Activated naive CD4-positive, alpha-beta T cell (primary cell): ENCODE results near the gene NFIA.
"Not testable (repeated sequence)": the region's sequence is repeated elsewhere in the genome, so short reads cannot be mapped to it uniquely, and the experiment has no call there.

Experiments used
- DNase-seq, 4 experiments: peaks; one replicate each; lab custom pipeline; 2025; lab: John Stamatoyannopoulos, UW

Gene NFIA

DNA sequence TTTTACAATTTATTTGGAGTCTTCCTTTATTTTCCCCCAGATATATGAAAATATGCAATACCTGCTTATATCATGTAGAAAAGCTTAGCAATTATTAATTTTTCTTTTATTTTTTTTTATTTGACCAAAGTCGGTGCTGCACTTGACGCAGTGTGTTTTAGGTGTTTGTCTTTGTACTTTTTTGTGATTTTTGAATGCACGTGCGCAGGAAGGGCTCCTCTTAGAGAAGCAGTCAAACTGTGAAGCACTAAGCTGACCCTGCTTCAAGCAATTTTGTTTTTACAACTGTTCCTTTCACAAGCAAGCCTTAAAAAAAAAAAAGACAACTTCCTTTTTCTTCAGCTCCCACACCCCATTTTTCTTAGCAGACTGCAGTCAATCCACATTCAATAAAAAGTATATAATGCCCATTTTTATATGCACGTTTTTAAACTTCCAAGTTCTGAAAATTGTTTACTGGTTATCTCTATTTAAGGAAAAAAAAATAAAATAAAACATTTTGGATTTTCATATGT is 375.2 kb downstream of the NFIA start:
- no peak for DNase-seq

DNA sequence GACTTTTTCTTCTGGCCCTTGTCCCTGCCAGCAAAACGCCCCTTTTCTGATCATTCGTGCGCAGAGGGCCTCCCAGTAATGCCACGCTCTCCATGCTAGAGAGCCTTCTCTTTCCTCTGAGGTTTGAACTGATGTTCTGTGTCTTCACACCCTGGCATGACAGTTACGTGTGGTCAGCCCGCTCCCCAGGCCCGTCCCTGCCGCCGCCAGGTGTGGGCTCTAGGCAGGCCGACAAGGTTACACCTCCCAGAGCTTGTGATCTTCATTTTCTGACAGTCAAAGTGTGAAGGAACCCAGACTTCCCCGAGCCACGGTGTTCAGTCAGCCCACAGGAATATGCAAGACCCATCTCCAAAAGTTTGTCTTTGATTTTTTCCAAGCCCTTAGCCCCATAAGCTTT is 377.0 kb downstream of the NFIA start:
- DNase-seq: no peak

DNA sequence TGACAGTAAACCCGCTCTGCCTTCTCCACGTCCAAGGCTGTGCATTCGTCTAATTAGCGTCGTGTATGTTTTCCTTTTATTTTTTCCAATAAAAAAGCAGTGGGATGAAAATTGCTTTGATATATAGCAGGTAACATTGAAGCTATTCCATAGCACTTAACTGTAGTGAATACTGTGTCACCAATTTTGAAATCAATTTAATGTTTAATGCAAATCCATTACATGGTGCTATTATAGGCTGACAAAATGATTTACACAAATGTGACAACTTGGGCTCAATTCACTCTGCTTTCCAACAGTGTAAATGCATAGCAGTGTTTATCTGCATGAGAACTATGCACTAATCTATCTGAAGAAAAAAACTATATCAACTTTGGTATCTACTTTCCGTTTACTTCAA is 377.8 kb downstream of the NFIA start:
- DNase-seq: no peak

DNA sequence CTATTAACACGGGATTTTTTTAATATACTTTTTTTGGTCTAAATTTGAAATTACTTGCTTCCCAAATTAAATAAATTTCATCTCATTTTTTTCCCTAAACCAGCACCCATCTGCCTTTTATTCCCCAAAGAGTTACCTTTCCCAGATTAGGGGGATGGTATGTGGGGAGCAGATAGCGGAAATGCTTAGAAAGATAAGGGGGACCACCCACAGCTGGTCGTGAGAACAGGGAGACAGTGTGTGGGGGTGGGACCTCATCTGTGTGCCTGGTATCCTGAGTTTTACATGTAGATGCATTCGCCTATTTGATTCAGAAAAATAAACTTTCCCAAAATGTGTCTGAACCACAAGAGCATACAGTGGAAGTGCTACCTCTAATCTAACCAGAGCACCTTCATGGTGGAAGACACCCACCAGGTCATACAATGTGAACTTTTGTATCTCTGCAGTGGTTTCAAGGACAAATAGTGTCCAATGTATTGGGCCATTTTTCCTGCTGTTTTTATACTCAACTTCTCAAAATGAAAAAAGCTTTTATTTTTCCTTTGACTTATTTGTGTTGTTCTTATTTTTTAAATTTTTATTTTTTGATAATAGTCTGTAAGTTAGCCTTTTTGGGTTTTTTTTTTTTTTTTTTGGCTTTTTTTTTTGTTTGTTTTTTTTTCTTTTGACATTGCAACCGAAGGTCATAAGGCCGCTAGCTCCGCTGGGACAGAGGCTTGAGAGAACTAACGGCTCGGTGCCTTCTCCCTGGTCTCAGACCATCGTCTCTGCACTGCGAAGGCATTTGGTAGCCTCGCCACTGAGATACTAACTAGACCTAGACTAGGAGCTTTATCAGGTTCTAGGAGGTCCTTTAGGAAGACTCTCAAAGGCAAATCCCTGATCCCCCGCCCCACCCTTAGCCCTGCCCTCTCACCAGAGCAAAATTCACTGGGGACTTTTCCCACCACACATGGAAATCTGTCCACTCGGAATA is 379.3 kb downstream of the NFIA start:
- DNase-seq: no peak

GRCh38 chr1:61462628-61463027 is 380.3 kb downstream of the NFIA start:
- no peak for DNase-seq

DNA sequence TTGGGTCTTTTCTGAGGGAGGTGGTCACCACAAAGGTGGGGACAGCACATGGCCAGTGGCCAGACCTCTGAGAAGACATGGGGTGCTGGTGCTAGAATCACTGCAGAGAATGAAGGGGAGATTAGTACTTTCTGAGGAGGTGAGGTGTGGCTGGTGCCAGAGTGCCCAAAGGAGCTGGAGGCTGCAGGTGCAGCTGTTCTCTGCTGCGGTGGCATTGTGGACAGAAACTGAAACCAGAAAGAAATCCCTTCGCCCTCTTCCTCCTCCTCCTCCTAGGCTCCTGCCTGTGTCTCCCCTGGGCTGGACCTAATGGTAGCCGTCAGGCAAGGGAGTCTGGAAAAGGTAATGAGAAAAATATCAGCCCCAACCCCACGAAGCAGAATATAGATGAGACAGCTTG is 380.9 kb downstream of the NFIA start:
- no peak for DNase-seq

- DNase-seq: not testable (repeated sequence)
Observed at GRCh38 chr1:61467836-61468235, 385.5 kb downstream of the NFIA start.

GRCh38 chr1:61469365-61469764 is 387.0 kb downstream of the NFIA start:
- no peak for DNase-seq

GRCh38 chr1:61472876-61473275 is 390.5 kb downstream of the NFIA start:
- DNase-seq: no peak

GRCh38 chr1:61474269-61474817 is 392.0 kb downstream of the NFIA start:
- DNase-seq: no peak

DNA sequence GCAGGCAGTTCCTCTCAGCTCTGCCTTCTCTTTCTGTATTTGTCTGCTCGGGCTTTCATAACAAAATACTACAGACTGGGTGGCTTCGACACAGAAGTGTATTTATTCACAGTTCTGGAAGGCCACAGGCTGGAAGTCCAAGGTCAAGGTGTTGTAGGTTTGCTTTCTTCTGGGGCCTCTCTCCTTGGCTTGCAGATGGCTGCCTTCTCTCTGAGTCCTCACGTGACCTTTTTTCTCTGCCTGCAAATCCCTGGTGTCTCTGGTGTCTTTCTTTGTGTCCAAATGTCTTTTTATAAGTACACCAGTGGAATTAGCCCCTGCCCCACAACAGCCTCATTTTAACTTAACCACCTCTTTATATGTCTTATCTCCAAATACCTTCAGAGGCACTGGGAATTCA is 392.6 kb downstream of the NFIA start:
- no peak for DNase-seq

- DNase-seq: no peak
Observed at GRCh38 chr1:61477301-61477700, 394.9 kb downstream of the NFIA start.

DNA sequence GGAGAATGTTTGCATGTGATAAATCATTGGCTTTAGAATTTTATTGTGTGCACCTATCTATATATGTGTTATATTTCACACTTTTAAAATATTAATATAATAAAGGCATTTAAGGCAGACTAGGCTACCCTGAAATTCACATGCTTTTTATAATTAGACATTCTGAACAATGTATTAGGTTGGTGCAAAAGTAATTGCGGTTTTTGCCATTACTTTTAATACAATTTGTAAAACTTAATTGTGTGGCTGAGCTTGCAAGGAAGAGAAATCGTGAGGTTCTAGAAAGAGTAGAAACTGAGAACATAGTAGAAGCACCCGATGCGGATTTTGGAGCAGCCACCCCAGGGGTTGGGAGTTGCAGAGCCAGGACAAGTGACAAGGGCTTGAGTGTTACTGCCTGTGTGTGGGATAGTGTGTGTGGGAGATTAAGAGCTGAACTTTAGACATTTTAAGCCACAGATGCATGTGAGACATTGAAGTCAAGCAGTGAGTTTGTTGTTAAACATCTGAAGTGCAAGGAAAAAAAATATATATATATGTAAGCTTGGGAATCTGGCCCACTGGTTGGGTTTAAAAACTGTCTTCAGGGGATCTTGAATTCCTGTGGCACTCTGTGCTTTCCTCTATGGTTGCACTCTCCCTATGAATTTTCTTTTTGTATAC is 398.0 kb downstream of the NFIA start:
- no peak for DNase-seq

- no peak for DNase-seq
Observed at GRCh38 chr1:61481315-61481715, 399.0 kb downstream of the NFIA start.

DNA sequence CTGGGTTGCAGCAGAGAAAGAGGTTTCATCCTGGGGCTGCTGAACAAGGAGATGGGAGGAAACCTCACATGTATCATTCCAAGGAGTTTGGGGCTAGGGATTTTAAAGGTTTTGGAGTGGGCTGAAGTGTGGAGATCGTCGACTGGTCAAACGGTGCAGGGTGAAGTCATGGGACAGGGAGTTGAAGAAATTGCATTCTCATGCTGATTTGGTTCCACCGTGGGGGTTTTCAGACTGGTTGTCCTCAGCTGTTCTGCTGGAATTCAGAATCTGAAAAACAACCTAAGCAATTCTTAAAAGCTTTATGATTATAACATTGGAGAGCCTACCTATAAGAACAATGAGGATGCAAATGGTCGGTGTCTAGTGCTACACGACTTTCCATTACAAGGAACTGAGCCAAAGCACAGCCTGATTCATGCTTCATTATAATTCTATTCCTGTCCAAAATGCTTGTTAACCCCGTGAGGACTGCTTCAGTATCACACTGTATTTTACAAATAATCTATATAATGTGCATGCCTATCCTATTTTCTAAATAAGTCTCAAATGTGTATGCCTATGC is 399.9 kb downstream of the NFIA start:
- no peak for DNase-seq

DNA sequence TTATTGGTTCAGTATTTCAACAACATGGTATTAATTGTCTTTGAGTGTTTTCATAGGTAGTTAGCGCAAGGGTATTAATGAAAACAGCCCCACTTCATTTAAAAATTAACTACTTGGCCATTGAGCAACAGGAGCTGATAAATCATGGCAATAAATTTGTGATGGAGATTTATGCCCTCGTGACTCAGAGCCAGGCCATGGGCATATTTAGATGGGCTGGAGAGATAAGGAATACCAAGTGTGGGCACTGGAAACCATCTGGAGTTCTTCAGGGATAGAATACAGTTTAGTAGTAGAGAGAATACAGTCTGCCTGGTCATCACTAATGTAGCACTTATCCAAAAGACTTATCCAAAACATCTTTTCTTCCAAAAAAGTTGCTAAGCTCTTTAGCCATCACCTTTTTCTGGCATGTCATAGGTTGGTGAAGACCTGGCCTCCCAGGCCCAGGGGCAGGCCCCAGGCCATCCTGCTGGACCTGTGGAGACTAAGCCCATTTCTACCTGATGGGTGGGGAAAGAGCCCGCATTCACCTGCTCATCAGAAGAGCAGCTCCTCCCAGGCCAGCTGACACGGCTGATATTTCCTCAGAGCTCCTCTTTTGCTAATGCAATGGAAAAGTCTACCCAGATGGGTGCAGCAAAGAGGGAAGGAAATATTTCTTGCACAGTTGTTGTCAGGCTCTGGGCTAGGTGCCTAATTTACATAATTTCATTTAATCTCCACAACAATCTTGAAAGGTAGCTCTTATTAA is 404.6 kb downstream of the NFIA start:
- no peak for DNase-seq

- DNase-seq: no peak
Observed at GRCh38 chr1:61487801-61488200, 405.4 kb downstream of the NFIA start.

DNA sequence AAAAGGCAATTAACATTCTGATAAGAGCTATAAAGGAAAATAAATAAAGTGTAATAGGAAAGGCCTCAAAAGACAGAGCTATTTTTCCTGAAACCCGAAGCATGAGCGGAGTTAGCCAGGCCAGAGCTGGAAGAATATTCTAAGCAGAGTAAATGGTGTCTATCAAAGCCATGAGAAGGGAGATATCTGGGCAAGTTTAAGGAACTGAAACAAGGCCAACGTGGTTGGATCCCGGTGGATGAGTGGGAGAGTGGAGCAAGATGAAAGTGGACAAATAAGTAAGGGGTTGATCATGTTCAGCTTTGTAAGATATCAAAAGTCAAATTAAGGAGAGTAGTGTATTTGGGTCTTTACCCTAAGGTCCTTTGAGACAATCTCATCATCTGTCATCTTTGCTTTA is 408.6 kb downstream of the NFIA start:
- DNase-seq: no peak

GRCh38 chr1:61491497-61491896 is 409.1 kb downstream of the NFIA start:
- DNase-seq: no peak

GRCh38 chr1:61494000-61494399 is 411.6 kb downstream of the NFIA start:
- DNase-seq: no peak

- no peak for DNase-seq
Observed at GRCh38 chr1:61496501-61496900, 414.1 kb downstream of the NFIA start.

GRCh38 chr1:61497013-61497412 is 414.7 kb downstream of the NFIA start:
- DNase-seq: no peak
